GM18909 (cell line): ENCODE measurements around the gene ST8SIA4.

Source experiments
- ATAC-seq: cut with Tn5 transposase; IDR thresholded peaks from one replicate; pipeline ENCODE4 v1.9.1; 2021; ENCODE audit warnings: mild to moderate bottlenecking; ENCODE audit not compliant: unreplicated experiment, poor library complexity

The ST8SIA4 gene

GRCh38 chr5:100832252-100833230 is 70.5 kb downstream of the ST8SIA4 start:
- ATAC-seq, result peak; percentile 24

- ATAC-seq, result no peak
Observed at GRCh38 chr5:100828898-100829356, 74.2 kb downstream of the ST8SIA4 start.

- ATAC-seq, result peak; percentile 81
Observed at GRCh38 chr5:100828071-100828897, 74.8 kb downstream of the ST8SIA4 start.

DNA sequence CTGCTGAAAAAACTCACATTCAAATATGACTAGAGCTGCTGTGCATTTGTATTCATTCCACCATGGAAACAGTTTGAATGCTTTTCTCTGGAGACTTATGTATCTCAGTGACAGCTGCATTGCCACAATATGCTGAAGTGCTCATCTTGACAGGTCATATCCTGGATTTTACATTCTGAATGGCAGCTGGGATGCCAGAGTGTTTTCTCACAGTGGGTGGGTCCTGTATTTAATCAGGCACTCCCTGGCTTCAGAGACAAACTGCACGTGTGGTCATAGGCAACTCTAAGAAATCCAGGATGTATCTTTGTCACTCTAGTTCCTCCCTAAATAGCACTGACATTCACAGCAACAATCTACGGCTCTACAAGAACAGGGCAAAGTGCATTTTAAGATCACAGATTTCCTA is 75.6 kb downstream of the ST8SIA4 start:
- peak; percentile 29 for ATAC-seq

- peak; percentile 28 for ATAC-seq
Observed at GRCh38 chr5:100826133-100826532, 76.9 kb downstream of the ST8SIA4 start.

- no peak for ATAC-seq
Observed at GRCh38 chr5:100824635-100825034, 78.4 kb downstream of the ST8SIA4 start.

- ATAC-seq, result no peak
Observed at GRCh38 chr5:100823812-100824211, 79.3 kb downstream of the ST8SIA4 start.

- no peak for ATAC-seq
Observed at GRCh38 chr5:100821751-100822150, 81.3 kb downstream of the ST8SIA4 start.

- ATAC-seq, result no peak
Observed at GRCh38 chr5:100818340-100818739, 84.7 kb downstream of the ST8SIA4 start.

GRCh38 chr5:100803397-100803796 is 99.7 kb downstream of the ST8SIA4 start:
- no peak for ATAC-seq

- ATAC-seq, result no peak
Observed at GRCh38 chr5:100802208-100802607, 100.9 kb downstream of the ST8SIA4 start.

- ATAC-seq, result peak; percentile 73
Observed at GRCh38 chr5:100800562-100800961, 102.5 kb downstream of the ST8SIA4 start.

GRCh38 chr5:100799166-100799565 is 103.9 kb downstream of the ST8SIA4 start:
- ATAC-seq, result no peak

DNA sequence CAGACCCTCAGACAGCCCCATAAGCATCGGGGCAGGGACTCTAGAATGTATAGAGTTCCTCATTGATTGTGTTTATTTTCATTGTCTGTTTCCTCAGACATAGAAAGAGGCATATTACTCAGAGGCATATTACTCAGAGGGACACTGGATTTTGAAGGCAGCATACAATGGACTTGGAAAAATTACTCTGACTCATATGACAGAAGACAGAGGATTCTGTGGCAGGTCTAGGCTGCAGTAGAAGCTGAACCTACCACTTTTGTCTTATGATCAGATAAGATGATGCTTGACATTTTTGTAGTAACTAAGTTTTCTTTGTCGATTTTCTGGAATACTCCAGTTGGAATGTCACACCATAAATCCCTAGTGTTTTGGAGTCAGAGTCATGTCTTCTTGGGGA is 105.2 kb downstream of the ST8SIA4 start:
- ATAC-seq, result no peak

DNA sequence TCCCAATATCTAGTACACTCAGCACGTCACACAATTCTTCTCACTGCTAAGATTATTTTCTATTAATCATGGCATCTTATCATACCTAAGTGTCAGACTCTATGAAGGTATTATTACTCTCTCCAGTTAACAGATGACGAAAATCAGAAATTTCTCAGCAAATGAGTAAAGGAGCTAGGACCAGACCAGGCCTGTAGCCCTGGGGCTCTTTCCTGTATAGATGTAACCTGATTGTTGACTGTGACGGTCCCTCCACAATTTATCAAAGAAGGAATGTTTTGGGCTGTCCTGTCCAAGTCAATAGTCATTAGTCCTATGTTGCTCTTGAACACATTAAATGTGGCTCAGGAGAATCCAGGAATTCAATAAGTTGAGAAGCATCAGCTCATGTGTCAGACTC is 106.2 kb downstream of the ST8SIA4 start:
- ATAC-seq, result no peak

DNA sequence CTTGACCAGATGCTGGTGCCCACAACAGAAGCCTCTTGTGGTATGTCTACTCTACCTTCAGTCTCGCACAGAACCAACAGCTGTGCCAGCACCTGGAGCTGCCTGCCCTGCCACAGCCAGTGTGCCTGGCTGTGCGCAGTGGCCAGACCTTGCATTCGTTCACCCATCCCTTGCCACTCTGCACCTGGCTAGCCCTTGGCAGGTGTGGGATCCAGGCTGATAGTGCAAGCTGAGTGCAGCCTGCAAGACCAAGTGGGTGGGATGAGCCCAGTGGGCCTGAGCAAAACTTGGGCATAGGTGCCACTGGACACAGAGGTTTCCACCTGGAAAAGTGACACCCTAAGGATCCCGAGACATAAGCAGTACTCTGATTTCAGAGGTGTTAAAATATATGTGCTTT is 108.2 kb downstream of the ST8SIA4 start:
- ATAC-seq, result no peak

DNA sequence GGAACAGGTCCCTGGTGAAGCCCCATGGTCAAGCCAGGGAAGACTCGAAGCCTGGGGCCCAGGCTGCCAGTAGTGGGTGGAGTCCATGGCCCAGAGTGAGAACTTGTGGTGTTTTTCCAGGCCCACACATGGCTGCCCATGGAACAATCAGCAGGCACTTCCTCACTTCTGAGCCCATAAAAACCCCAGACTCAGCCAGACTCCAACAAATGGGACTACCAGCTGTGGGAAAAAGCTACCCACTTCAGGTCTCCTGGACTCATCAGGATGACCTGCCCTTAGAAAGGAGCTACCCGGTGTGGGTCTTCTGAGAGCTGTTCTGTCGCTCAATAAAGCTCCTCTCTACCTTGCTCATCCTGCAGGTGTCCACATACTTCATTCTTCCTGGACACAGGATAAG is 108.9 kb downstream of the ST8SIA4 start:
- ATAC-seq, result no peak

- no peak for ATAC-seq
Observed at GRCh38 chr5:100792781-100793180, 110.3 kb downstream of the ST8SIA4 start.

DNA sequence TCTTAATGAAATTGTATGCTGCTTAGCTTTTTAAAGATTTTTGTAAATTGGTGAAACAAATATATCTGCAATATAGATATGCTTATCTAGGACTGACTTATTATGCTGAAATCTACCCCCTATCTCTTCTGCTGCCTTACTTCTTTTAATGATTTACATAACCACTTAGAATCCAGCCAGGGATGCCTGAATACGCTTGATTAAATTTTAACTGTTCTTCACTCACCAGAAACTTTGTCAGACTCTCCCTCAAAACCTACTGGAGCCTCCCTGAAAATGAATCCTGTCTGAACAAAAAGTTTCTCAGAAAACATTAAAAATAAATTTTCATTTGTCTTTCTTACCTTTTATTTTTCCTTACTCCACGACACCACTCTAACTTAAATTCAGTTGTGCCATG is 111.7 kb downstream of the ST8SIA4 start:
- ATAC-seq, result no peak

DNA sequence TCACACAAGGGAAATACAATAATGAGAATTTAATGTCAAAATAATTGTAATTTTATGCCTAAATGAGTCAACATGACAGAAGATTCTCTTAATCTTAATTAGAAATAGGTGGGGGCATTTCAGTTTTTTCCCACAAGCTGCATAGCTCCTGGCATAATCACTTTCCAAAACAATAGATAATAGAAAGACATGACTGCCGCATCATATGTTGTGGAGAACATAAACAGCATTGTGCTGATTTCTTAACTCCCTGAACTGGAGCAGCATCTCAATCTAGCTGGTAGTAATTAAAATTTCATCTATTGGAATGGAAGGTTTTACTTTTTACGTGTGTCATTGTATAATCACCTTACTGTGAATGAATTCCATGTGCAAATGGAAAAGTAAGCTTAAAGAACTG is 112.1 kb downstream of the ST8SIA4 start:
- ATAC-seq, result no peak

DNA sequence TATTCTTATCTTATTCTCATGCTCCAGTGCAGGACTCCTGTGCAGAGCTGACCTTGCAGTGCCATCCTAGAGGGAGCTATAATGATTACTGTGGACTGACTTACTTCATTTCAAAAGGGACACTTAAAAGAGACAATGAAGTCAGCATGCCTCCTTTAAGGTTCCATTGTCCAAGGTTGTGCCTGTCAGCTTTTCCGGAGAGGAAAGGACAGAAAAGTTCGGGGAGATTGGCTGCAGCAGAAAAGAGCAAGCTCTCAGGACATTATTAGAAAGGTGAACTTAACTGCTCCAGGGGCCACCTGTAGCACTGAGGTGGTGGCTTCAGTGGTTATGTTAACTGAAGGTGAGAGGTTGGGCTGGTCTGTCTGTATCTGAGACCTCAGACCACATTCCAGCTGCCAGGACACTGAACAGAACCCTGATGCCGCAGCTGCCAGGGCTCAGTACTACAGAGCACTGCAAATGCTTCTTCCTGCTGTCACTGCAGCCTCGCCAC is 112.9 kb downstream of the ST8SIA4 start:
- peak; percentile 81 for ATAC-seq
